Skeletal muscle satellite cell (primary cell): ENCODE measurements around the gene CYTH3.

Experiments
- H3K27me3 ChIP-seq: 2 replicates; pipeline ENCODE4 v1.7.0; 2013; ENCODE audit warnings: low read length; ENCODE audit not compliant: control insufficient read depth, insufficient read depth
- H3K36me3 ChIP-seq: 2 replicates; pipeline ENCODE4 v1.7.0; 2013; ENCODE audit warnings: mild to moderate bottlenecking, control low read depth, low read length; ENCODE audit not compliant: insufficient read depth
- H3K4me1 ChIP-seq: 2 replicates; pipeline ENCODE4 v1.7.0; 2013; ENCODE audit warnings: low read length; ENCODE audit not compliant: control insufficient read depth, insufficient read depth
- H3K4me2 ChIP-seq: 2 replicates; pipeline ENCODE4 v1.7.0; 2013; ENCODE audit warnings: mild to moderate bottlenecking, low read length
- H3K4me3 ChIP-seq: 2 replicates; pipeline ENCODE4 v1.7.0; 2013; ENCODE audit warnings: low read length
- H3K9ac ChIP-seq: 2 replicates; pipeline ENCODE4 v1.7.0; 2013; ENCODE audit warnings: mild to moderate bottlenecking, low read depth, low read length, moderate library complexity
- H3K9me3 ChIP-seq: replicated peaks from 2 replicates; pipeline ENCODE4 v1.7.0; 2013; ENCODE audit warnings: mild to moderate bottlenecking, control low read depth, low read length

Gene CYTH3

DNA sequence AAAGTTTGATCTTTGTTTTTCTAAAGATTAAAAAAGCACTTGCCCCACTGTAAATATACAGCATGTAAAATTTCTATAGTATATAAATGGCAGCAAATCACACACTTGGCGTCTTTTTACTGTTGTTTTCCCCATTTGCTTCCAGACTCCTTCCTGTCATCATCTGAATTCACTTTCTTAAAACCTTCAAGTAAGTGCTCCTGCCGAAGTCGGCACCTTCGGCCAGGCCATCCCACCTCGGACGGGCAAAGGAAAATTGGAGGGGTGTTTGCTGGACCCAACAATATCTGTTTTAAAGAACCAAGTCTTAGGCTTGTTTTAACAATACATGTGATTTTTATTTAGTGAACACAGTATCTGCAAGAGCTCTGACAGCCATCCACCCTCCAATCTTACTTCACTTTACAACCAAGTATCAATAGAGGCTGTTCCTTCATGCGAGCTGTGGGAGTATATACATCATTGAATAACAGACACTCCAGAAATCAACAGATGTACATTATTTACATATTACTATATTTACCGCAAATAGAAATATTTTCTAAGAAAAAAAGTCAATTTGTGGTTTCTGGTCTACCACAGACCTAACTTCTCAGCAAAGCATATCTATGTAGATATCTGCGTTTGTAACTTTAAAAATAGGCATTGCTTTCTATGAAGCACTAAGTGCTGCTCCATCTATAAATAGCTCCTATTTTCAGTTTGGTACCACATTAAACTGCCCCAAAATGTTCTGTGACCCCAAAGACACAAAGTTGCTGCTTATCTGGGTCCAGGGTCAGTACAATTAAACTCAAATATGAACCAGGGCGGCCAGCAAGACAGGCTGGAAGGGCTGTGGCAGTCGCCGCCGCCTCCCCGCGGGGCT, 110.7 kb downstream of the CYTH3 start:
- no peaks in the 10 kb centered on the region for H3K9me3 ChIP-seq
- peaks cover 59% of the 10 kb centered on the region for H3K36me3 ChIP-seq
- H3K4me3 ChIP-seq, result no peak overlapping the region
- no peak overlapping the region for H3K9ac ChIP-seq
- H3K4me2 ChIP-seq, result no peak overlapping the region
- peaks cover 6% of the 10 kb centered on the region for H3K4me1 ChIP-seq
- H3K27me3 ChIP-seq, result no peaks in the 10 kb centered on the region

DNA sequence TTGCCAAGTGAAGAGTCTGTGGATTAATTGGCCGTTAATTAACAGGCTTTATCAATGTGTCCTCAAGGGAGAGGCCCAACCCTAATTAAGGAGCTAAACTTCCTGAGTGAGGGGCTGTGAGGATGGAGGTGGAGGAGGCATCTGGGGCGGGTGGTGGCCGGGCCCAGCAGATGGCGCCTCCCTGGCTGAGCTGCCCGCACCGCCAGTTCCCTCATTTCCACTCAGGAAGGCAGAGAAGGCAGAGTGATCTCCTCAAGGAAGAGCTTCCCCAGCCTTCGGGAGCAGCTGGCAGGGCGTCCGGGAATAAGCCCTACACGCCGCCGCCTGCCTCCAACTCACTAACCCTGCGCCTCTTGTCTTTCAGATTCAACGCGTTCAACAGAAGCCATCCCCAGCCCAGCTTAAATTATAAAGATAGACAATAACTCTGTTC, 112.2 kb downstream of the CYTH3 start:
- H3K36me3 ChIP-seq, result peaks cover 68% of the 10 kb centered on the region
- H3K27me3 ChIP-seq, result no peaks in the 10 kb centered on the region
- peak overlapping the region; percentile 12 for H3K9ac ChIP-seq
- H3K4me3 ChIP-seq, result no peak overlapping the region
- no peak overlapping the region for H3K4me2 ChIP-seq
- peaks cover 6% of the 10 kb centered on the region for H3K4me1 ChIP-seq
- H3K9me3 ChIP-seq, result no peaks in the 10 kb centered on the region

DNA sequence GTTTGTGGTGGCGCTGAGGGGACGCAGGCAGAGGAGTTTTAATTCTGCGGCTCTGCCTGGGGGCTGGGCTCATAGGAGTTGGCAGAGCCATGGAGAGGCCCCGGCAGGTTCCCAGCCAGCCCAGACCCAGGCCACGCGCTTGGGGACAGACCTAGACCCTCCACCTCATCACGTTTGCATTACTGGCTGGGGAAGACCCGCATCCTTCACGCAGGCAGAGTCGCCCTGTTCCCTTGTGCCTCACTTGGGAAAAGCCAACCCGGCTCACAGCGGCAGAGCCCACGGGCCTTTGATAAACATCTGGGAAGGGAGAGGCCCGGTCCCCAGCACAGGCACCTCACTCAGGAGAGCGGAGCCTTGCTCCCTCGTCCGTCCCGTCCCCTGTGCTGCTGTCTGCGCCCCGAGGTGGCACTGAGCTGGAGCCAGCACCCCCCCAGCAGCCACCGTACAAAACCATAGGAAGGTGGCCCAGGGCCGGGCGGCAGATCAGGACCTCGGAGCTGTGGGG, 112.8 kb downstream of the CYTH3 start:
- no peaks in the 10 kb centered on the region for H3K9me3 ChIP-seq
- H3K9ac ChIP-seq, result no peak overlapping the region
- no peak overlapping the region for H3K4me2 ChIP-seq
- H3K27me3 ChIP-seq, result no peaks in the 10 kb centered on the region
- H3K4me1 ChIP-seq, result peaks cover 6% of the 10 kb centered on the region
- H3K4me3 ChIP-seq, result no peak overlapping the region
- H3K36me3 ChIP-seq, result peaks cover 71% of the 10 kb centered on the region

DNA sequence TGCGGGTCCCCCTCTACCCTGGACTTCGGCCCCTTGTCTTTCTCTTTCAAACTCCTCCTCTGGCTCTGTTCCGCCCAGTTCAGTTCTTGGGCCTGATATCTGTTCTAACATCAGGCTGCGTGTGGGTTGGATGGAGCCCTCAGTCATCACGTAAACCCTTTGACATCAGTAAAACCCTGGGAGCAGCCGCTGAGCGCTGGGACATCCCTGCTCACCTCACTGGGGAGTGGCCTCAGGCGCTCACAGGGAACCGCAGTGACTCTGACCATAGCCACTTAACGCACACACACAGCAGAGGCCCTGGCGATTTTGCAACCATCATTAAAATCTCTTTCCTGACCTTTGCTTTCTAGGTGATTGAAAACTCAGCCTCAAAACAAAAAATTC, 113.3 kb downstream of the CYTH3 start:
- no peak overlapping the region for H3K9ac ChIP-seq
- H3K27me3 ChIP-seq, result no peaks in the 10 kb centered on the region
- H3K4me3 ChIP-seq, result no peak overlapping the region
- peaks cover 71% of the 10 kb centered on the region for H3K36me3 ChIP-seq
- peaks cover 6% of the 10 kb centered on the region for H3K4me1 ChIP-seq
- no peaks in the 10 kb centered on the region for H3K9me3 ChIP-seq
- no peak overlapping the region for H3K4me2 ChIP-seq

DNA sequence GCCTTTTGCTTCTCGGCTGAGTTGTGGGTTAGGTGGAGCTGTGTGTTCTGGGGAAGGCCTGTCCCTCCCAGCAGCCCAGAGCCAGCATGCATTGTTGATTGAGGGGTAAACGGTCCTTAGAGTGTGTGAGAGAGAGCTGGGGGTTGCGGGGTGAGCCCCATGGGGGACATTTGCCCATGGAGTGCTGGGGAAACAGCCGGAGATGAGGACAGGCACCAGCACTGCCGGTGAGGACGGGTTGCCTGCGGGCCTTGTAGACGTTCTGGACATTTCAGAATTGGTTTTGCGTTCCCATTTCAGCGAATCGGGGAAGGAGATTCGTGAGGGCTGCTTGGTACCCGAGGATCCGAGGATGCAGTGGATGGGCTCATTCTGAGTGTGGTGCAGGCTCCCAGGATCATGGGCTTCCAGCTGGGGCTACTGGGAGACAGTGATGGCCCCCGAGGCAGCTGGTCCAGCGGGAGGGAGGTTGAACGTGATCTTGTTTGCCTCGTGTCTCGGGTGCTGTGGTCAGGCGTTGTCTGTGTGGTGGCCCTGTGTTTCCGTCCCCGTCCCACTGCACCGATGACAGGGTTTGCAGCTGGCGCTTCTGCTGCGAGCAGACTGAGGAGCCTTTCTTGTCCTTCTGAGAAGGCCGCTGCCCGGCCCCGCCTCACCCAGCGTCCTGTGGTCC, 113.9 kb downstream of the CYTH3 start:
- no peak overlapping the region for H3K4me3 ChIP-seq
- no peaks in the 10 kb centered on the region for H3K27me3 ChIP-seq
- H3K36me3 ChIP-seq, result peaks cover 71% of the 10 kb centered on the region
- no peak overlapping the region for H3K9ac ChIP-seq
- H3K9me3 ChIP-seq, result no peaks in the 10 kb centered on the region
- peaks cover 6% of the 10 kb centered on the region for H3K4me1 ChIP-seq
- no peak overlapping the region for H3K4me2 ChIP-seq

DNA sequence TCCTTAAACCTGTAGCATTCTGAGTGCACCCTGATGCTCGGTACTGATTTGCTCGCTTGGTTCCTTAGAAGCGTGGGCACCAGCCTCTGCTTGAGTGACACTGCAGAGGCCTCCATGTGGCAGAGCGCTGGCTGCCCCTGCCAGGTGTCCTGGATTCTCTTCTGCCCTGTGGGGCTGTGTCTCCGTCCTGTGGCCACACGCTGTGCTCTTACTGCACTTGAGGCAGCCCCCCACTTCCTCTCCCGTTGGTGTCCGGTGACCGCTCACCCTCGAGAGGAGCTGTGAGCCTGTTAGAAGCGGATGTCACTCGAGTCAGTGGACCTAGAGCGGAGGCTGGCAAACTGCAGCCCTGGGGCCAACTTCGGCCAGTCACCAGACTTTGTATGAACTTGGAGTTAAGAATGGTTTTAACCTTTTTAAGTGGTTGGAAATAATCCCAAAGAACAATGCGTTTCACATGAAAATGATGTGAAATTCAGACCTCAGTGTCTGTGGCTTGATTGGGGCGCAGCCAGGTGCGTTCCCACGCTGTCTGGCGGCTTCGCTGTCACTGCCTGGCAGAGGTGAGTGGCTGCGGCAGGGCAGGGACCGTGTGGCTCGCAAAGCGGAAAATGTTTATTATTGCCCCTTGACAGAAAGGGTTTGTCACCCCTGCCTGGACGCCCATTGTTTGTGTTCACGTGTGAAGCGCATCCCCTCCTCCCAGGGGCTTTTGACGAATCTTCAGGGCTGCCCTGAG, 114.6 kb downstream of the CYTH3 start:
- Histone ChIP-seq H3K9me3 (no peaks in the 10 kb centered on the region), H3K9ac (no peak overlapping the region)

DNA sequence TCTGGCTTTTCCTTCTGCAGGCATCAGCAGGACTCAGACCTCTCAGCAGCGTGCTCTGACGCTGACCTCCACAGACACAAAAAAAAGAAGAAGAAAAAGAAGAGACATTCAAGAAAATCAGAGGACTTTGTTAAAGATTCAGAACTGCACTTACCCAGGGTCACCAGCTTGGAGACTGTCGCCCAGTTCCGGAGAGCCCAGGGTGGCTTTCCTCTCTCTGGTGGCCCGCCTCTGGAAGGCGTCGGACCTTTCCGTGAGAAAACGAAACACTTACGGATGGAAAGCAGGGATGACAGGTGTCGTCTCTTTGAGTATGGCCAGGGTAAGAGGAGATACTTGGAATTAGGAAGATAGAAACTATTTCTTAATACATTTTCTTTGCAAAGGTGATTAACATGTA, 115.7 kb downstream of the CYTH3 start:
- H3K4me1 ChIP-seq, result peaks cover 6% of the 10 kb centered on the region
- H3K9ac ChIP-seq, result no peak overlapping the region
- no peak overlapping the region for H3K4me2 ChIP-seq
- no peak overlapping the region for H3K4me3 ChIP-seq
- peaks cover 62% of the 10 kb centered on the region for H3K36me3 ChIP-seq
- H3K27me3 ChIP-seq, result no peaks in the 10 kb centered on the region
- no peaks in the 10 kb centered on the region for H3K9me3 ChIP-seq

More for the DNA sequence above, 114.6 kb downstream of the CYTH3 start:
- H3K4me1 ChIP-seq, result peaks cover 6% of the 10 kb centered on the region
- no peak overlapping the region for H3K4me2 ChIP-seq
- no peaks in the 10 kb centered on the region for H3K27me3 ChIP-seq
- peaks cover 65% of the 10 kb centered on the region for H3K36me3 ChIP-seq
- no peak overlapping the region for H3K4me3 ChIP-seq

DNA sequence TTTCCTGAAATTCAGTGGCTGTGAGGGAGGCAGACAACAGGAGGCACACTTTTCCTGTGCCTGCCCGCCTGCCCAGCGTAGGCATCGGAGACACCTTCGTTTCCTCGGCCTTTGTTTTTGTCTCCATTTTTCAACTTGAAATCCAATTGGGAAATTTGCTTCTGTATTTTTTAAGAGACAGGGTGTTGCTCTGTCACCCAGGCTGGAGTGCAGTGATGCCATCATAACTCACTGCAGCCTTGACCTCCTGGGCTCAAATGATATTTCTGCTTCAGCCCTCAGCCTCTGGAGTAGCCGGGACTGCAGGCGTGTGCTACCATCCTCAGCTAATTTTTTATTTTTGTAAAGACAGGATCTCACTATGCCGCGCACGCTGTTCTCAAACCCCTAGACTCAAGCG, 116.8 kb downstream of the CYTH3 start:
- H3K4me1 ChIP-seq, result peaks cover 4% of the 10 kb centered on the region
- H3K9ac ChIP-seq, result no peak overlapping the region
- peaks cover 64% of the 10 kb centered on the region for H3K36me3 ChIP-seq
- no peaks in the 10 kb centered on the region for H3K9me3 ChIP-seq
- no peaks in the 10 kb centered on the region for H3K27me3 ChIP-seq
- H3K4me3 ChIP-seq, result no peak overlapping the region
- no peak overlapping the region for H3K4me2 ChIP-seq

DNA sequence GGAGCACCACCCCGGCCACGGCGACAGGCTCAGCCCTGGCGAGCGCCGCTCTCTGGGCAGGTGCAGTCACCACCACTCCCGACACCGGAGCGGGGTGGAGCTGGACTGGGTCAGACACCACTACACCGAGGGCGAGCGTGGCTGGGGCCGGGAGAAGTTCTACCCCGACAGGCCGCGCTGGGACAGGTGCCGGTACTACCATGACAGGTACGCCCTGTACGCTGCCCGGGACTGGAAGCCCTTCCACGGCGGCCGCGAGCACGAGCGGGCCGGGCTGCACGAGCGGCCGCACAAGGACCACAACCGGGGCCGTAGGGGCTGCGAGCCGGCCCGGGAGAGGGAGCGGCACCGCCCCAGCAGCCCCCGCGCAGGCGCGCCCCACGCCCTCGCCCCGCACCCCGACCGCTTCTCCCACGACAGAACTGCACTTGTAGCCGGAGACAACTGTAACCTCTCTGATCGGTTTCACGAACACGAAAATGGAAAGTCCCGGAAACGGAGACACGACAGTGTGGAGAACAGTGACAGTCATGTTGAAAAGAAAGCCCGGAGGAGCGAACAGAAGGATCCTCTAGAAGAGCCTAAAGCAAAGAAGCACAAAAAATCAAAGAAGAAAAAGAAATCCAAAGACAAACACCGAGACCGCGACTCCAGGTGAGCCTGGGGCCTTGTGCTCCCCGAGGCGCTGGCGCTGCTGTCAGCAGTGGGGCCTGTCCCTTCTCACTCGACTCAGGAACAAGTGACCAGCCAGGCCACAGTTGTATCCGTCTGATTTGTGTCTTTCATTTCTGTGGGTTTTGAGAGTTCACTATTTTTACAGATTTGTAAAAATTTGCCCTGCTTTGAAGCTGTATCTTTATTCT, 117.7 kb downstream of the CYTH3 start:
- Histone ChIP-seq H3K4me1 (no peaks in the 10 kb centered on the region), H3K9ac (no peak overlapping the region), H3K9me3 (no peaks in the 10 kb centered on the region), H3K36me3 (peaks cover 69% of the 10 kb centered on the region), H3K4me3 (no peak overlapping the region), H3K27me3 (no peaks in the 10 kb centered on the region), H3K4me2 (no peak overlapping the region)

DNA sequence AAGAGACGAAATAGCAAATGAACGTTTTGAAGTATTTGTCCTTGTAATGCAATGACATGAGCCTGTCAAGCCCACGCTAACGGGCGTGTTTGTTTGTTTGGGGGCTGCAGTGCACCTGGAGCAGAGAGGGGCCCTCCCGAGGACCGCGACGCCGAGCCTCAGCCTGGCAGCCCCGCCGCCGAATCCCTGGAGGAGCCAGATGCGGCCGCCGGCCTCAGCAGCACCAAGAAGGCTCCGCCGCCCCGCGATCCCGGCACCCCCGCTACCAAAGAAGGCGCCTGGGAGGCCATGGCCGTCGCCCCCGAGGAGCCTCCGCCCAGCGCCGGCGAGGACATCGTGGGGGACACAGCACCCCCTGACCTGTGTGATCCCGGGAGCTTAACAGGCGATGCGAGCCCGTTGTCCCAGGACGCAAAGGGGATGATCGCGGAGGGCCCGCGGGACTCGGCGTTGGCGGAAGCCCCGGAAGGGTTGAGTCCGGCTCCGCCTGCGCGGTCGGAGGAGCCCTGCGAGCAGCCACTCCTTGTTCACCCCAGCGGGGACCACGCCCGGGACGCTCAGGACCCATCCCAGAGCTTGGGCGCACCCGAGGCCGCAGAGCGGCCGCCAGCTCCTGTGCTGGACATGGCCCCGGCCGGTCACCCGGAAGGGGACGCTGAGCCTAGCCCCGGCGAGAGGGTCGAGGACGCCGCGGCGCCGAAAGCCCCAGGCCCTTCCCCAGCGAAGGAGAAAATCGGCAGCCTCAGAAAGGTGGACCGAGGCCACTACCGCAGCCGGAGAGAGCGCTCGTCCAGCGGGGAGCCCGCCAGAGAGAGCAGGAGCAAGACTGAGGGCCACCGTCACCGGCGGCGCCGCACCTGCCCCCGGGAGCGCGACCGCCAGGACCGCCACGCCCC, 118.5 kb downstream of the CYTH3 start:
- Histone ChIP-seq H3K9me3 (no peaks in the 10 kb centered on the region), H3K27me3 (no peaks in the 10 kb centered on the region), H3K36me3 (peaks cover 69% of the 10 kb centered on the region), H3K4me1 (no peaks in the 10 kb centered on the region), H3K4me3 (no peak overlapping the region), H3K9ac (no peak overlapping the region), H3K4me2 (no peak overlapping the region)
